A673 (cell line): ENCODE measurements around the gene PCYT1A.

ENCODE experiments used
- CTCF ChIP-seq: fragments of 300-800, 200-600 bp; sonication (generic); conservative IDR thresholded peaks from 2 replicates; pipeline ENCODE4 v1.5.1; 2017; ENCODE audit warnings: low read depth, mild to moderate bottlenecking, antibody characterized with exemption, low read length, moderate library complexity, mixed read lengths
- EZH2 ChIP-seq: fragments of 200-600 bp; sonication (generic); IDR thresholded peaks from 2 replicates; pipeline ENCODE4 v1.6.1; 2017; ENCODE audit warnings: borderline replicate concordance, low read depth, mild to moderate bottlenecking, mixed read lengths, antibody characterized with exemption, low read length; ENCODE audit not compliant: poor library complexity, severe bottlenecking

- TF ChIP-seq CTCF (no peak), EZH2 (no peak)
Observed at GRCh38 chr3:196321162-196321561, 33.6 kb upstream of the PCYT1A start.
